GM19372 (cell line): ENCODE measurements around the gene IL21R.

Source experiments
- ATAC-seq: cut with Tn5 transposase; IDR thresholded peaks from one replicate; pipeline ENCODE4 v1.9.1; 2021; ENCODE audit warnings: mild to moderate bottlenecking, low read depth, moderate library complexity; ENCODE audit not compliant: unreplicated experiment

IL21R gene

GRCh38 chr16:27401768-27402568 lies at the start of gene IL21R:
Gene IL21R, plus strand, starts transcription at chr16:27402174. Its CDS starts 27,898 bp downstream, at chr16:27430072.
- ATAC-seq: peak; percentile 53

- ATAC-seq: no peak
Measured at GRCh38 chr16:27353853-27354252, 48.1 kb upstream of the IL21R start.

GRCh38 chr16:27355610-27356009 lies 46.4 kb upstream of the IL21R start:
- no peak for ATAC-seq

GRCh38 chr16:27356794-27357193 lies 45.2 kb upstream of the IL21R start:
- no peak for ATAC-seq

GRCh38 chr16:27359051-27359450 lies 42.9 kb upstream of the IL21R start:
- ATAC-seq: no peak

- ATAC-seq: no peak
Measured at GRCh38 chr16:27359615-27360014, 42.4 kb upstream of the IL21R start.

- no peak for ATAC-seq
Measured at GRCh38 chr16:27361987-27362386, 40.0 kb upstream of the IL21R start.

- no peak for ATAC-seq
Measured at GRCh38 chr16:27362570-27363245, 39.3 kb upstream of the IL21R start.

- ATAC-seq: no peak
Measured at GRCh38 chr16:27363246-27363632, 38.7 kb upstream of the IL21R start.

- ATAC-seq: no peak
Measured at GRCh38 chr16:27363797-27364196, 38.2 kb upstream of the IL21R start.

- no peak for ATAC-seq
Measured at GRCh38 chr16:27364493-27365141, 37.4 kb upstream of the IL21R start.

- ATAC-seq: no peak
Measured at GRCh38 chr16:27365142-27366089, 36.6 kb upstream of the IL21R start.

DNA sequence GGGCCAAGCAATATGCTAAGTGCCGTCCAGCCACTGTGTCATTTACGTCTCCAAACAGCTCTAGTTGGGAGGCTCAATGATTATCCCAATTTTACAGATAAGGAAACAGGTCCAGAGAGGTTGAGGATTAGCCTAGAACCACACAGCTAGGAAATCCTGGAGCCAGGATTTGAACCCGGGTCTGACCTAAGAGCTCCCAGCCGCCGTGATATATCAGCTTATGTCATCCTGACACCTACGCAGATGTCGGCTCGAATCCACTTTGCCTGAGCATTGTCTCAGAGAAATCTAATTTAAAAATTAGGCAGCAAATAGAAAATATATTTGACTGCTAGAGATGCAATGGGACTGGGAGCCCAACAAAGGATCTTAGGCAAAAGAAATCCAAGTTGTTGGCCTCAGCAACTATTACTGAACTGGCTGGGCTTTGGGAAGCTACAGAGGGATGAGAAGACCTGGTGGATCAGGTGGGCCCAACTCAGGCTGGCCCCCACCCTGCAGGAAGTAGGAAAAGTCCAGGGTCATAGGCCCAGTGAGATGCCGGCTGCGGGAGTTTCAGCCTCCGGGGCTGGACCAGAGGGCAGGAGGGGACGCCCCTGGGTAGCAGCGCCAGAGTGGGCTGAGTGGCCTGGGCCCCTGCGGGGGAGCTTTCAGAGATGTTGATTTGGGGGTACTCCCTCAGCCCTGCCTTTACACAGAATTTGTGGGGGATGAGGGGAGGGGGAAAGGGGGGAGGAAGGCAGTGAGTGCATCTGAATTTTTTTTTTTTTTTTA lies 35.1 kb upstream of the IL21R start:
- ATAC-seq: peak; percentile 16

DNA sequence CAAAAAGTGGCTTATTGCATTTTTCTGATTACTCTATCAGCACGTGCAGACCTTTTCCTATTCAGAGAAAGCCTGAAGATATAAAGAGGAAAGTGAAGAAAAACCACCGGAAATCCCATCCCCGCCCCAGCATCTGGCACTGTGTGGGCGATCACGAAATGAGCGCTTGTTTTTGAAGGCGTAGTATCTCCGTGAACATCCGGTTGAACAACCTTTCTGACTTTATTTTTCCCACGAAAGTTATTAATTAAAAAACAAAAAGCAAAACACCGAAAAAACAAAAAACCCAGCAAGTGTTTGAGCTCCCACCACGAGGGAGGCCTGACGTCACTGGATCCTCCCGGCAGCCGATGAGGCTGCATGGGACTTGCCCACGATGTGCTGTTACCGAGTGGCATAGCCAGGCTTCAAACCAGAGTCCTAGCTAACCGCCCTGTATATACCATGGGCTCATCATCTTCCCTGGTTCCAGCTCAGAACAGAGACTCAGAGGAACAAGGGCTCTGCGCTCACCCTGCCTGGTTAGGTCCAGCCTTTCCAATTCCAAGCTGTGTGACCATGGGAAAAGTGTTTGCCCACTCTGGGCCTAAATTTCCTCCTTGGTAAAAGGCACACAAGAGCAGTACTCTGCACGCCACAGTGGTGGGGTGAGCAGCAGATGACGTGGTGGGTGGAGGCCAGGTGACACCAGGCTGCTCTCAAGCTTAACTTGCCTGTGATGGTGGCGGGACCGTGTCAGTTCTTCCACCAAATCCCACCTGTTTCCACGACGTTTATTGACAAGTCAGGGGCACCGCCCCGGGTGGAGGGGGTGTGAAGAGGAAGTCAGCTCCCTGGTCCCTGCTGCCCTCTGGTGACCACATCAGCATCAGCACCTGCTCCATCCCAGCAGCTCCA lies 34.3 kb upstream of the IL21R start:
- peak; percentile 69 for ATAC-seq

- ATAC-seq: no peak
Measured at GRCh38 chr16:27368358-27368722, 33.6 kb upstream of the IL21R start.

DNA sequence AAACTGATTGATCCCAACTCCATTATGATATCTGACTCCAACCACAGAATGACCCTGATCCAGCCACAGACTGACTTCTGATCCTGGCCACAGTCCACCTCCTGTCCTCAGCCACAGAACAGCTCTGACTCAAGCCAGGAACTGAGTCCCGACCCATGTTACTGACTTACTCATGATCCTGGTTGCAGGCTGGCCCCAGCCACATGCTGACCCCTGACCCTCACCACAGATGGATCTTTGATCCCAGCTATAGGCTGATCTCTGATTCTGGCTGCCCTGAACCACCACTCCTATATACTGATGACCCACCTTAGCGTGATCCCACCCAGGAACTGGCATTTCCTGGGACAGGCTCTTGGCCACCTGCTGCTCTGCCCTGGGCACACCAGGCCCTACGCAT lies 32.2 kb upstream of the IL21R start:
- ATAC-seq: no peak

- no peak for ATAC-seq
Measured at GRCh38 chr16:27370318-27370717, 31.7 kb upstream of the IL21R start.

DNA sequence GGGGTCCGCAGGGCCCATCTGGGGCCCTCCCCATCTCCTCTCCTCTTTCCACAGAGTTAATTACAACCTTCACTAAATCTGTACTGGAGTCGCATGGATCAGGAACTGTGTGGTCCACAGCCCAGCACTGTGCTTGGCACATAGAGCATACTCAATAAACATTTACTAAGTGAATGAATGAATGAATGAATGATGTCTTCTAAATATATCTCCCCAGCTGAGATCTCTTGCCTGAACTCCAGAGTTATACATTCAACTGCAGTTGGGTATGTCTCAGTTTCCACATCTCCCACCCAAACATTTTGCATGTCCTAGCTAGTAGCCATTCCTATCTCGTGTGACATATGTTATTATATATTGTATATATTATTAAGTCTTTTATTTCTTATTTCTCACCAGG lies 28.7 kb upstream of the IL21R start:
- ATAC-seq: no peak
